ENCODE results near the gene CLCN7. TPM values are rescaled to one million over a fixed set of nuclear protein-coding genes. Genes with fewer than 3 reads are reported as not detected.

Gene CLCN7
- total and polyA plus RNA-seq, 9 of the 15 experiments (the other 6 are each of a cell fraction or from before 2014, with no cell fraction given) = 0.06 to 126 (median 18.7) TPM

GRCh38 chr16:1413684-1414531 is 60.9 kb downstream of the CLCN7 start (continued):
- no peak for TF ChIP-seq SAP30 (IDR thresholded peaks at IDR 0.05; ENCODE audit: borderline replicate concordance, insufficient read depth, low read depth, low read length, poor library complexity, severe bottlenecking)
- no peak for TF ChIP-seq LARP7 (IDR thresholded peaks at IDR 0.05)
- TF ChIP-seq TEAD4 (IDR thresholded peaks at IDR 0.05; ENCODE audit: low read length) = no peak
- TF ChIP-seq TEAD4 (CRISPR knock-in tag; IDR thresholded peaks at IDR 0.05; ENCODE audit: borderline replicate concordance) = no peak
- TF ChIP-seq HDAC8 (tag; IDR thresholded peaks at IDR 0.05) = no peak
- TF ChIP-seq FOXA3 (CRISPR knock-in tag; conservative IDR thresholded peaks at IDR 0.05 in 1 of 2, IDR thresholded peaks at IDR 0.05 in 1 of 2) = no peak
- no peak for TF ChIP-seq ARID3B (CRISPR knock-in tag; IDR thresholded peaks at IDR 0.05; ENCODE audit: borderline replicate concordance)
- TF ChIP-seq ZNF280B (CRISPR knock-in tag; IDR thresholded peaks at IDR 0.05) = no peak
- 0 out of 2 replicates have a peak, but pooled peaks have one; percentile 55 for TF ChIP-seq DEAF1 (CRISPR knock-in tag; IDR thresholded peaks at IDR 0.05)
- TF ChIP-seq MAZ (CRISPR knock-in tag; conservative IDR thresholded peaks at IDR 0.05 in 1 of 2, IDR thresholded peaks at IDR 0.05 in 1 of 2) = peak; percentile 84
- TF ChIP-seq KAT7 (CRISPR knock-in tag; IDR thresholded peaks at IDR 0.05; ENCODE audit: borderline replicate concordance) = peak; percentile 73; the same call in 1 of the 2 replicates
- no peak for TF ChIP-seq RBM14 (IDR thresholded peaks at IDR 0.05; ENCODE audit: borderline replicate concordance, insufficient read depth, low read depth, low read length)
- peak; percentile 66; the same call in 1 of the 2 replicates for TF ChIP-seq ZC3H4 (CRISPR knock-in tag; IDR thresholded peaks at IDR 0.05; ENCODE audit: borderline replicate concordance)
- TF ChIP-seq FOXP1 (CRISPR knock-in tag; IDR thresholded peaks at IDR 0.05) = no peak; the same call in 1 of the 2 replicates
- no peak for TF ChIP-seq ZNF512 (tag; IDR thresholded peaks at IDR 0.05)

Measured in K562 (cell line).